HL-60 (cell line): Measurements from ENCODE around the gene IL22RA1.
A peak's percentile ranks its signal among the peaks of the same experiment; 100 is the strongest.

Experiments used
- DNase-seq, 2 experiments: peaks; one replicate each; pipeline ENCODE4 v3.0.0-alpha.2; 2010 to 2020; ENCODE audit warnings: low read depth in 1 of 2, low spot score in 1 of 2
- H3K27ac ChIP-seq: fragments of 250-450 bp; sonication (Bioruptor Pico); replicated peaks from 2 replicates; pipeline ENCODE4 v1.5.1; 2020; ENCODE audit warnings: mild to moderate bottlenecking, moderate library complexity
- H3K27me3 ChIP-seq: fragments of 250-450 bp; sonication (Bioruptor Pico); 2 replicates; pipeline ENCODE4 v1.5.1; 2021; ENCODE audit warnings: mild to moderate bottlenecking, moderate library complexity; ENCODE audit not compliant: insufficient read depth, poor library complexity, severe bottlenecking
- H3K4me3 ChIP-seq: replicated peaks from 2 replicates; pipeline ENCODE4 v1.5.1; 2011; ENCODE audit warnings: mild to moderate bottlenecking, control low read depth, low read length; ENCODE audit not compliant: insufficient read depth
- CTCF ChIP-seq: IDR thresholded peaks from one replicate; pipeline ENCODE4 v1.5.1; 2011; ENCODE audit warnings: low read length, control low read depth, inconsistent platforms; ENCODE audit not compliant: insufficient read depth
- GABPA ChIP-seq: IDR thresholded peaks from 2 replicates; pipeline ENCODE4 v1.6.1; 2012; ENCODE audit warnings: low read depth
- POLR2AphosphoS5 ChIP-seq: IDR thresholded peaks from 2 replicates; pipeline ENCODE4 v1.6.1; 2012; ENCODE audit warnings: low read depth
- REST ChIP-seq: IDR thresholded peaks from 2 replicates; pipeline ENCODE4 v1.6.1; 2012; ENCODE audit warnings: low read depth; ENCODE audit not compliant: insufficient replicate concordance
- SPI1 ChIP-seq: IDR thresholded peaks from 2 replicates; pipeline ENCODE4 v1.6.1; 2012; ENCODE audit warnings: low read depth, mild to moderate bottlenecking, borderline replicate concordance

The IL22RA1 gene

GRCh38 chr1:24178407-24178806 lies 35.5 kb upstream of the IL22RA1 start:
- TF ChIP-seq SPI1, result no peak

GRCh38 chr1:24177161-24177560 lies 34.2 kb upstream of the IL22RA1 start:
- TF ChIP-seq REST, result no peak
- TF ChIP-seq SPI1, result no peak
- no peak for TF ChIP-seq POLR2AphosphoS5
- no peak for TF ChIP-seq CTCF
- no peak for TF ChIP-seq GABPA
- no peak for DNase-seq
- Histone ChIP-seq H3K27ac (no peak overlapping the region), H3K4me3 (no peak overlapping the region), H3K27me3 (no peaks in the 10 kb centered on the region)

More at GRCh38 chr1:24178407-24178806, 35.5 kb upstream of the IL22RA1 start:
- Histone ChIP-seq H3K27me3 (no peaks in the 10 kb centered on the region), H3K4me3 (no peak overlapping the region), H3K27ac (no peak overlapping the region)
- no peak for DNase-seq

GRCh38 chr1:24175033-24175755 lies 32.3 kb upstream of the IL22RA1 start:
- no peak for DNase-seq
- H3K4me3 ChIP-seq, result no peak overlapping the region
- no peaks in the 10 kb centered on the region for H3K27me3 ChIP-seq
- H3K27ac ChIP-seq, result no peak overlapping the region
- TF ChIP-seq POLR2AphosphoS5 (no peak), GABPA (no peak), CTCF (no peak), SPI1 (no peak), REST (no peak)

- peak in 1 of 2 experiments; percentile 36 for DNase-seq
- no peak overlapping the region for H3K27ac ChIP-seq
- TF ChIP-seq SPI1 (peak; percentile 68), GABPA (no peak)
- H3K27me3 ChIP-seq, result no peaks in the 10 kb centered on the region
- H3K4me3 ChIP-seq, result no peak overlapping the region
Observed at GRCh38 chr1:24173638-24174575, 31.0 kb upstream of the IL22RA1 start.
